Colonic mucosa (tissue), 4 donors: ENCODE data around the gene NUDT6. TPM values are rescaled to one million over a fixed set of nuclear protein-coding genes. Genes with fewer than 3 reads are reported as not detected.

Source experiments
- DNase-seq: peaks from one replicate; pipeline ENCODE4 v3.0.0-alpha.2; 2020
- H3K27ac ChIP-seq: fragments of 200-600 bp; one replicate; pipeline ENCODE4 v1.8.0; 2021
- H3K27me3 ChIP-seq: fragments of 200-600 bp; one replicate; pipeline ENCODE4 v1.8.0; 2021
- H3K36me3 ChIP-seq: fragments of 200-600 bp; one replicate; pipeline ENCODE4 v1.8.0; 2021
- H3K4me1 ChIP-seq: fragments of 200-600 bp; one replicate; pipeline ENCODE4 v1.8.0; 2021; ENCODE audit warnings: mild to moderate bottlenecking
- H3K4me3 ChIP-seq: fragments of 200-600 bp; one replicate; pipeline ENCODE4 v1.8.0; 2021
- H3K9ac ChIP-seq, 2 donors: one replicate each; pipeline ENCODE4 v1.7.0; 2013; ENCODE audit warnings: control low read depth in 2 of 2, low read depth in 2 of 2, low read length in 2 of 2
- H3K9me3 ChIP-seq: fragments of 200-600 bp; one replicate; pipeline ENCODE4 v1.8.0; 2021
- intact Hi-C: fragments of 100-400 bp; cut with DNase I; formaldehyde crosslinking; loops from one replicate; pipeline ENCODE4 v1.14.1; 2022
- total RNA-seq, 2 donors: library from RNA; stranded (reverse); fragmentation: NEBNext Ultra II Directional in 1 of 2; extraction: Animal tissue kit (Norgen Biotek cat#: 25700) in 1 of 2; gene quantifications; one replicate each; pipeline ENCODE4 v1.2.1, GENCODE V29; 2021
- TF ChIP-seq, protein P1 (sequence below): fragments of 200-600 bp; IDR thresholded peaks from one replicate; pipeline ENCODE4 v1.8.0; 2022; ENCODE audit warnings: antibody characterized with exemption, mild to moderate bottlenecking
- donor health status: healthy.
- donor health status: DM: no; HTN: no; CAD: no.
- donor health status: DM: no; HTN: no; CAD: no.

NUDT6 gene
- 1 to 10 TPM; 7.9 to 8.3 TPM for total RNA-seq

- Histone ChIP-seq H3K36me3 (no peaks in the 10 kb centered on the region), H3K4me3 (peak within 1 kb of the TSS; percentile 87), H3K27me3 (no peaks in the 10 kb centered on the region), H3K9me3 (no peaks in the 10 kb centered on the region), H3K27ac (peak within 1 kb of the TSS; percentile 74), H3K9ac (peak within 1 kb of the TSS; percentile 75 to 76), H3K4me1 (no peaks in the 10 kb centered on the region)
- TF ChIP-seq, protein P1, sequence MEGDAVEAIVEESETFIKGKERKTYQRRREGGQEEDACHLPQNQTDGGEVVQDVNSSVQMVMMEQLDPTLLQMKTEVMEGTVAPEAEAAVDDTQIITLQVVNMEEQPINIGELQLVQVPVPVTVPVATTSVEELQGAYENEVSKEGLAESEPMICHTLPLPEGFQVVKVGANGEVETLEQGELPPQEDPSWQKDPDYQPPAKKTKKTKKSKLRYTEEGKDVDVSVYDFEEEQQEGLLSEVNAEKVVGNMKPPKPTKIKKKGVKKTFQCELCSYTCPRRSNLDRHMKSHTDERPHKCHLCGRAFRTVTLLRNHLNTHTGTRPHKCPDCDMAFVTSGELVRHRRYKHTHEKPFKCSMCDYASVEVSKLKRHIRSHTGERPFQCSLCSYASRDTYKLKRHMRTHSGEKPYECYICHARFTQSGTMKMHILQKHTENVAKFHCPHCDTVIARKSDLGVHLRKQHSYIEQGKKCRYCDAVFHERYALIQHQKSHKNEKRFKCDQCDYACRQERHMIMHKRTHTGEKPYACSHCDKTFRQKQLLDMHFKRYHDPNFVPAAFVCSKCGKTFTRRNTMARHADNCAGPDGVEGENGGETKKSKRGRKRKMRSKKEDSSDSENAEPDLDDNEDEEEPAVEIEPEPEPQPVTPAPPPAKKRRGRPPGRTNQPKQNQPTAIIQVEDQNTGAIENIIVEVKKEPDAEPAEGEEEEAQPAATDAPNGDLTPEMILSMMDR: no peak
- intact Hi-C loops: loop anchor here (5.0 kb wide), 1 partner anchor 165 kb away; no protein-coding TSS in a partner anchor
- peak; percentile 78 for DNase-seq
Measured at GRCh38 chr4:122921971-122922876, at the start of gene NUDT6. Gene NUDT6 (minus strand): TSS chr4:122922597. CDS start chr4:122922572, 25 bp downstream.

DNA sequence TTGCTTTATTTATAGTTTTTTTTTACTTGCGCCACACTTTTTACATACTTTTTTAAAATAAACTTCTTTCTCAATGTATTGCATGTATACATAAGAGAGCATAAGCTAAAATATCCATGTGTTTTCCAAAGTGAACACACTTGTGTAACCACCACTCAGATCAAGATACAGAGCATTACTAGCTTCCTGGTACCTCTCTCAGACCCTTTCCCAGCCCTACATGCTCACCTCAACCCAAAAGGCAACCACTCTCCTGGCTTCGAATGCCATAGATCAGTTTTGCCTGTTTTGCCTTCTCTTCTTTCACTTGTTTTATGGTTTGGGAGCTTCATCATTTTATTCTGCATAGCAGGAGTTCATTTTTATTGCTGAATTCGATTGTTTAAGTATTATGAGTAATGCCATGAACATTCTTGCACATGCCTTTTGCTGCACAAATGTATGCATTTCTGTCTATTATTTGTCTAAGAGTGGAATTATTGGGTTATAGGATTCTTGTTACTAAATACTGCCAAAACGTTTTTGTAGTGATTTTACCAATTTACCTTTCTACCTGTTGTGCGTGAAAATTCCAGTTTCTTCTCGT is 45.9 kb upstream of the NUDT6 start:
- H3K36me3 ChIP-seq: no peaks in the 10 kb centered on the region
- H3K27me3 ChIP-seq: no peaks in the 10 kb centered on the region
- H3K4me1 ChIP-seq: no peaks in the 10 kb centered on the region
- TF ChIP-seq, protein P1: no peak
- H3K9ac ChIP-seq: no peak overlapping the region
- no peak overlapping the region for H3K27ac ChIP-seq
- H3K9me3 ChIP-seq: no peaks in the 10 kb centered on the region
- H3K4me3 ChIP-seq: no peak overlapping the region
- no peak for DNase-seq
- intact Hi-C loops: no loop called here

GRCh38 chr4:122967231-122967630 is 44.8 kb upstream of the NUDT6 start:
- no peak for DNase-seq
- H3K27ac ChIP-seq: no peak overlapping the region
- intact Hi-C loops: no loop called here
- H3K27me3 ChIP-seq: no peaks in the 10 kb centered on the region
- H3K36me3 ChIP-seq: no peaks in the 10 kb centered on the region
- no peak overlapping the region for H3K9ac ChIP-seq
- H3K4me3 ChIP-seq: no peak overlapping the region
- H3K4me1 ChIP-seq: no peaks in the 10 kb centered on the region
- TF ChIP-seq, protein P1: no peak
- no peaks in the 10 kb centered on the region for H3K9me3 ChIP-seq

DNA sequence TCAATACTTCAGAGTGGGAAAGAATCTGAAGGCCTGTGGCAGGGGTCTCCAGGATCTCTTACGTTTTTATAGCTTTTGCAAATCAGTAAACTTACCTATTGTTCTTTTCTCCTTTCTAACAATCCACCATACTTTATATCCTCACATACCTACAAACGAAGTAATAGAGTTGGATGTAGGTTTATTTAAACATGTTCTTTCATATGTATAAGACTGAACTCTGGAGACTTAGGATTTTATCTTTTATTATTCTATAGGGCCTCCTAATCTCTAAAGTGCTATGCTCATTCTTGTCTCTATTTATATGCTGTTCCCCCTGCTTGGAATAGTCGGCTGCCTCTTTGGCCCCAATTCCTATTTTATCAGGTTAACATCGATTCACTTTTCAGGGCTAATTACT is 43.8 kb upstream of the NUDT6 start:
- H3K9ac ChIP-seq: no peak overlapping the region
- H3K9me3 ChIP-seq: no peaks in the 10 kb centered on the region
- H3K4me3 ChIP-seq: no peak overlapping the region
- intact Hi-C loops: no loop called here
- H3K4me1 ChIP-seq: no peaks in the 10 kb centered on the region
- no peak overlapping the region for H3K27ac ChIP-seq
- TF ChIP-seq, protein P1: no peak
- H3K36me3 ChIP-seq: no peaks in the 10 kb centered on the region
- H3K27me3 ChIP-seq: no peaks in the 10 kb centered on the region
- DNase-seq: no peak

- no peaks in the 10 kb centered on the region for H3K36me3 ChIP-seq
- no peaks in the 10 kb centered on the region for H3K4me1 ChIP-seq
- DNase-seq: no peak
- TF ChIP-seq, protein P1: no peak
- intact Hi-C loops: no loop called here
- H3K9me3 ChIP-seq: no peaks in the 10 kb centered on the region
- no peak overlapping the region for H3K9ac ChIP-seq
- H3K27ac ChIP-seq: no peak overlapping the region
- no peaks in the 10 kb centered on the region for H3K27me3 ChIP-seq
- H3K4me3 ChIP-seq: no peak overlapping the region
Measured at GRCh38 chr4:122963216-122963615, 40.8 kb upstream of the NUDT6 start.
